ENCODE measurements around the gene DNAH10. TPM values are rescaled to one million over a fixed set of nuclear protein-coding genes. Genes with fewer than 3 reads are reported as not detected.

Gene DNAH10
- total RNA-seq (2014; rRNA removed; shearing (Covaris generic)) = 0.14 TPM in 1 of 2 replicates, not detected in the other
- 0.01 and 0.06 TPM in 2 replicates for polyA plus RNA-seq (2015; cell fraction: cytosol; rRNA removed)
- polyA plus RNA-seq (2015; cell fraction: nucleus; rRNA removed) = 0.33 and 0.48 TPM in 2 replicates

DNA sequence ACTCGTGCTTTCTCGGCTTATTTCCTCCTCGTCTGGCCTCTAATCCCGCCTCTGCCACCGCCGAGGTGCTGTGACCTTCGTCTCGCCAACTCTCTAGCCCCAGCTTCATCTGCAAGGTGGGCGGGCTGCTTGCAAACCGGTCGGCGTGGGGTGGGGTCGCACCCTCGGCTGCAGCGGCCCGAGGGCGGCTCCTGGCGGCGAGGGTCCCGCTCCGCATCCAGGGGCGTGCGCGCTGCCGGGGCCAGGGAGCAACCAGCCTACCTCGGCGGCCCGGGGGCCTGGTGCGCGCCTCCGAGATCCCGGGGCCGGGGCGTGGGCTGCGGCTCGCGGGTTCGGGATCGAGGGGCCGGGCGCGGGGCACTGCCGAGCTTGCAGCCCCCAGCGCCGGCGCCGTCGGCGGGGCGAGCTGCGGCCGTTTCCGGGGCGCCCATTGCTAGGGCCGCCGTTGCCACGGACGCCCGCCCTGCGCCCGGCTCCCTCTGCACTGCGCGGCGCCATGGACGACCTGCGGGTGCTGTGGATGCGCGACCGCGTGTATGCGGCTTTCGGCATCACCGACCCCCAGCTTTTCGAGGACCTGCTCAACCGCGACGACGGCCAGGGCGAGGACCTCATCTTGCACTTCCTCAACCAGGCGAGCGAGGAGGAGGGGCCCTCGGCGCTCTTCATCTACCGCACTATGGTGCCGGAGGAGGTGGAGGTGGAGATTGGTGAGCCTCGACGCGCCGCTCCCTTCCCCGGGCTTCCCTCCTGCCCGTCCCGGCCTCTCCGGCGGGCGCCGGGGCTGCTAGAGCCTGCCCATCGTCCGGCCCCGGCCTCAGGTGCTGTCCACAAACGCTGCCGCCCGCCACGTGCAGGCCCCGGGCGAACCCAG is at the start of gene DNAH10:
TSS of gene DNAH10 (plus strand) at position 461 of the 874 bp plus-strand sequence. CDS start at position 497, 36 bp downstream.
- DNase-seq (ENCODE audit: low read depth) = no peak

DNA sequence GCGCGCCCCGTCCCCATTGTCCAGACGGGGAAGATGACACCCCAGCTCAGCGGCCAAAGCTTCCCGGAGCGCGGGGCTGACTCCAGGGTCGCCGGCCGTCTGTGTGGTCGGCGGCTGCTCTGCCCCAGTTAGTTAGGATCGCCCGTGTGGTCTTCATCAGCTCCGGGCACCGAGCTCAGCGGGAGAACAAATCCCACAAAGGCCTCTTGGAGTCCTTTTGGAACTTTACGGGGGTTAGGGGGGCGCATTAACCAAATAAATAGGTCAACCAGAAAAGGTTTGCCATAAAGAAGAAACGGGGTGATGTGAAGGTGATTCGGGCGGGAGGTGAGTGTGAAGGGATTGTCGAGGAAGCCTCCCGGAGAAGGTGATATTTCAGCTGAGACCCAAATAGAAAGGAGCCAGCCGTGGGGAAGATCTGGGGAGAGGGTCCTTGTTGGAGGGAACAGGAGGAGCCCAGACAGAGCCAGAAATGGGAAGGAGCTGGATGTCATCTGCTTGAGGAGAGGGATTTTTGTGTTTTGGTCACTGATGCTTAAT is 49.3 kb upstream of the DNAH10 start:
- DNase-seq (ENCODE audit: low read depth) = no peak

DNA sequence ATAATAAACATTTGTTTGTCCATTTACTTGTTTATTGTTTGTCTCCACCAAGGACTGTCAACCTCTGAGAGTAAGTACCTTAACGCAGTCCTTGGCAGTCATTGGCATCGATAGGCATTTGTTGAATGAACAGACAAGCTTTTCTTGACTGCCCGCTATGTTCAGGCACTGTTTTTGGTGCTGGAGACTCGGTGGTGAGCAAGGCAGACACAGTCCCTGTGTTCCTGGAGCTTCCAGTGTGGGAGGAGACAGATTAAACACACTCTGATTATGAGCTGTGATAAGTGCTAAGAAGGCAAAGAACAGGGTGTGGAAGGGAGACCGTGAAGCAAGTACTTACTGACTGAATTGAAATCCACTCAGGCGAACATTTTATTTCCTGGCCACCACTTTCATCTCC is 48.7 kb upstream of the DNAH10 start:
- no peak for DNase-seq (ENCODE audit: low read depth)

DNA sequence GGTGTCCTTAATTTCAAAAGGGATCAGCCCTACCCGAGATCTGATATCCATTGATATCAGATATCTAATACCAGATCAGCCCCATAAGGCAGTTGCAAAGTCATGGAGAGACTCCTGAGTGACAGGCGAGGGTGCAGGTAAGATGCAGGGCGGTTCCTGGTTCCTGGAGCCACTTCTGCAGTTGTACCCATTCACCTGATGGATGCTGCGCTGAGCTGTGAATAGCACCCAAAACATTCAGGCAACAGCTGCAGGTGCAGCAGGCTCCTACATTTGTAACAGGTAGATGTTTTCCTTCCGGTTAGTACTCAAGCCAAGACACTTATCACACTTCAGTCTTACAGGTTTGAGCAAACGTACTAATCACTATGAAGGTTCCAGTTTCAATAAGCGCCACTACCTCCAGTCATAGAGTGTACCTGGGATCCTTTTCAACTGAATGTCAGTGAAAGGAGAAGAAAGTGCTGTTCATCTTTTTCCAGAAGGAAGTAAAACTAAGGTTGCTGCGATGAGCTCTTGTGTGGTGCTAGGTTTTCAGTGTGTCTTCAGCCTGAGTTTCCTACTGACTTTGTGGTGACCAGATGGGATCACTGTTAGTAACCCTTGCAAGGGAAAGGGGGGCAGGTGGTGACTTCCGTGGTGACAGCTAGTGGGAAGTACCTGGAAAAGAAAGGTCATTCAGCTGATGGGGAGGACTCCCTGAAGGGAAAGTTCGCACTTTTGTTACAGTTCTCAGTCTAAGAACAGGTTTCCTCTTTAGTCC is 48.1 kb upstream of the DNAH10 start:
- DNase-seq (ENCODE audit: low read depth) = no peak

GRCh38 chr12:123715195-123715594 is 46.9 kb upstream of the DNAH10 start:
- DNase-seq (ENCODE audit: low read depth) = no peak

- no peak for DNase-seq (ENCODE audit: low read depth)
Measured at GRCh38 chr12:123717350-123717749, 44.8 kb upstream of the DNAH10 start.

GRCh38 chr12:123720141-123720814 is 41.8 kb upstream of the DNAH10 start:
- no peak for DNase-seq (ENCODE audit: low read depth)

DNA sequence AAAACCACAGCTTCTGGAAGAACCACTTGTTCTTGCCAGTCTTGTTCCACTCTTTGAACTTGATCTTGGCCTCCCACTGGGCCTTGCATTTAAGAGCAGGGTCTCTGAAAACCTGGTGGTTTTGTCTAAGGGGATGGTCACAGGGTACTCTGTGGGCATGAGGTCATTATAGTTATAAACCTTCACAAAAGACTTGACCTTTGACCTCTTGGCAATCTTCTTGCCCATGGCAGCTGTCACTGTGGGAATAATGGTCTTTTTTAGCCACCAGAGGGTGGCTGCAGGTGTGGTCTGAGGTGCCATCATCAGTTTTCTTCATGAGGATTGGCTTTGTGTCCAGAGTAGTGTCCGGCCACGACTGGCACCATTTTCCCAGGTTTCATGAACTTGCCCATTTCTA is 40.9 kb upstream of the DNAH10 start:
- no peak for DNase-seq (ENCODE audit: low read depth)

- DNase-seq (ENCODE audit: low read depth) = no peak
Measured at GRCh38 chr12:123723011-123723410, 39.1 kb upstream of the DNAH10 start.

- DNase-seq (ENCODE audit: low read depth) = no peak
Measured at GRCh38 chr12:123723765-123724164, 38.3 kb upstream of the DNAH10 start.

DNA sequence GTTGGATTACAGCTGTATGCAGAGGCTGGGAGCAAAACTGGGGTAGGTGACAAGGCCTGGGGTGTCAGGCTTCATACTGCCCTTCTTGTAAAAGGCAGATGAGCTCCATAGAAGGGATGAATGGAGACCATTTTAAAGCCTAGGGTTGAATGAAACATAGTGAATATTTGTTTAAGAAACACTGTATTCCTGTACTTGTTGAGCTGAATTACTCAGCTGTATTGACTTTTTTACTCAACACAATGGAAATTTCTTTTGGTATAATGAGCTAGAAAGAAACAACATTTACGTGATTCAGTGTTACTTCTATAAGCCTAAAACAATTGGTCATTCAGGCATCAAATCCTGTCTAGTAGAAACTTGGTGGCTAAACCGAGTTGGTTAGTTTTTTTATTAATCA is 35.9 kb upstream of the DNAH10 start:
- no peak for DNase-seq (ENCODE audit: low read depth)

GRCh38 chr12:123726962-123727361 is 35.1 kb upstream of the DNAH10 start:
- DNase-seq (ENCODE audit: low read depth) = no peak

- DNase-seq (ENCODE audit: low read depth) = no peak
Measured at GRCh38 chr12:123727878-123728277, 34.2 kb upstream of the DNAH10 start.

- no peak for DNase-seq (ENCODE audit: low read depth)
Measured at GRCh38 chr12:123731596-123731995, 30.5 kb upstream of the DNAH10 start.

DNA sequence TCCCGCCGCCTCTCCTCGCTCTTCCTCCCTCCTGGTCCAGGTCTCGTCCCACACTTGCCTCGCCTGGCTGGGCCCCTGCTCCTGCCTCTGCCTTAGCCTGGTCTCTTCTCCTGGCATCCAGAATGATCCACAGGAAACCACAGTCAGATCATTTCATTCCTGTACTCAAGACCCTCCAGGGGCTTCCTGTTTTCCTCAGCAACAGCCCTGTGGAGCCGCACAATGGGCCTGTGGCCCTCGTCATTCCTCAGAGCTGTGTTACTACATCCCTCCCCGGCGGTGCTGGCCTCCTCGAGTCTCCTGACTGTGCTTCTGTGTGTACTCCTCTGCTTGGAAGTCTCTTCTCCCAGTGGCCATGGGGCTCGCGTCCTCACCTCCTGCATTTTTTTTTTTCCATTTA is 29.9 kb upstream of the DNAH10 start:
- no peak for DNase-seq (ENCODE audit: low read depth)

DNA sequence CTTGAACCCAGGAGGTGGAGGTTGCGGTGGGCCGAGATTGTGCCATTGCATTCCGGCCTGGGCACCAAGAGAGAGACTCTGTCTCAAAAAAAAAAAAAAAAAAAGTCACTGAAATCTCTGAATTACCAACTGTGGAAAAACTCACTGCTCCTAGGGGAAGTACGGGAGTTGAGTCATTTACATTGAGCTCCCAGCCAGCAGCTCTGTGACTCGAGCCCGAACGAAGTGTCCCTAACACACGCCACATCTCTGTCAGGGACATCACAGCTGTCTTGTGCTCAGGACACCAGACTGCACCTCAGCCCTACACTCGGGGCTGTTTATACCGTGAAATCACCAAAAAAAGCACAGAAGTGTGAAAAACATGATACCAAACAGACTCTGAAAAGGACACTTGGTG is 28.9 kb upstream of the DNAH10 start:
- no peak for DNase-seq (ENCODE audit: low read depth)

GRCh38 chr12:123734268-123734667 is 27.8 kb upstream of the DNAH10 start:
- no peak for DNase-seq (ENCODE audit: low read depth)

DNA sequence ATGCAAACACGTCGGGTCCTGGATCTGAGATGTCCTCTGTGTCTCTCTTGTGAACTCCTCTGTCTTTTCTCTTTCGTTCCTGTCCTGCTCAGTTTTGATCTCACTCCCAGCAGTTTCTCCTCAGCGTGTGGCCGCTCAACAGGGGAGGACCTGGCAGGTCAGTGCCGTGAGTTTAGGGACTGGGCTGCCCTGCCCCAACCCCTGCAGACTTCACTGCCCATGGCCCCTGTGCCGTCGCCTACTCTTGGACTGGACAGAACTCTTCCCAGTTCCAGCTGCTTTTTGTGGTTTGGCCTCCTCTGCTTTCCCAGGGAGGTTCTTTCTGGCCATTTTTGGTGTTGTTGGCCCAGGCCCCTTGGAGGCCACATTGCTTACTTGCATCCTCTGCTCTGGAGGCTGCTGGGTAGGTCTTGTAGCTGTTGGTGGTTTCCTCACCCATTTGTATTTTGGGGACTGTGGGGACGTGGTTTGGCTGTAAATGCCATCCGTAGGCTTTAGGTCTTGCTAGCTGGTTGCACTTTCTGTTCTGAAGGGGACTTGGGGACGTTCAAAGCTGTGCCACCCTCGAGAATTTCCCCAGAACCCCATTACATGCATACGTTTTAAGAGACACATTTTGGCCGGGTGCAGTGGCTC is 20.0 kb upstream of the DNAH10 start:
- DNase-seq (ENCODE audit: low read depth) = no peak

DNA sequence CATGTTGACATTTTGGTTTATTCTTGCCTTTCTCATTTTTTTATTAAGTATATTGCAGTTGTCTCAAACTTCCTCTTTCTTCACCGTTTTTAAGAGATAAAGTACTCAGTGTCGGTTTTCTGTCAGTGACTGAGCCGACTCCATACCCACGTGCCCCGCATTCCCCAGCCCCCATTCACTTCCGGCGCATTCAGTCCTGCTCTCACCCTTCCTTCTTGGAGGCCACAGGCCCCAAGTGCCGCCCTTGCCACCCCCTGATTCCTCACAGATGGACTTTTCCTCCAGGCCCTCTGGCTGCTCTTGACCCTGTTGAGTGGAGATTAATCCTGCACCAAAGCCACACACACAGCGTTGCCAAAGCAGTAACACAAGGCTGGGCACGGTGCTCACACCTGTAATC is 19.1 kb upstream of the DNAH10 start:
- no peak for DNase-seq (ENCODE audit: low read depth)

GRCh38 chr12:123744836-123745235 is 17.3 kb upstream of the DNAH10 start:
- DNase-seq (ENCODE audit: low read depth) = no peak

- DNase-seq (ENCODE audit: low read depth) = no peak
Measured at GRCh38 chr12:123747309-123747708, 14.8 kb upstream of the DNAH10 start.
